Activated naive CD8-positive, alpha-beta T cell treated with anti-CD3 and anti-CD28 coated beads for 36 hours (primary cell): Measurements from ENCODE around the gene SRSF7. TPM values are rescaled to one million over a fixed set of nuclear protein-coding genes. Genes with fewer than 3 reads are reported as not detected.
"Not testable (repeated sequence)": the region's sequence is repeated elsewhere in the genome, so short reads cannot be mapped to it uniquely, and the experiment has no call there.

Experiments used
- DNase-seq: peaks from one replicate; pipeline ENCODE4 v3.0.0; 2021
- H3K27ac Mint-ChIP-seq: one replicate; pipeline ENCODE4 v1.8.0; 2022; ENCODE audit warnings: mild to moderate bottlenecking, moderate library complexity, mixed read lengths
- H3K27me3 Mint-ChIP-seq: one replicate; pipeline ENCODE4 v1.8.0; 2022; ENCODE audit warnings: mild to moderate bottlenecking, mixed read lengths
- H3K36me3 Mint-ChIP-seq: one replicate; pipeline ENCODE4 v1.8.0; 2021; ENCODE audit warnings: mild to moderate bottlenecking, mixed read lengths
- H3K4me1 Mint-ChIP-seq: one replicate; pipeline ENCODE4 v1.8.0; 2021; ENCODE audit warnings: mixed read lengths
- H3K4me3 Mint-ChIP-seq: one replicate; pipeline ENCODE4 v1.8.0; 2022; ENCODE audit warnings: mild to moderate bottlenecking, moderate library complexity, mixed read lengths
- H3K9me3 Mint-ChIP-seq: one replicate; pipeline ENCODE4 v1.8.0; 2022; ENCODE audit warnings: mixed read lengths
- total RNA-seq, 2 experiments: library from RNA; stranded (reverse); gene quantifications; one replicate each; pipeline ENCODE4 v1.2.3, GENCODE V29; 2021

SRSF7 gene
- total RNA-seq, 2 experiments from 2014 or later: 381 to 392 TPM

- peak overlapping the region; percentile 64 for H3K4me3 Mint-ChIP-seq
- DNase-seq: no peak
- H3K27ac Mint-ChIP-seq: peak overlapping the region; percentile 90
- peaks cover 42% of the 10 kb centered on the region for H3K4me1 Mint-ChIP-seq
- H3K9me3 Mint-ChIP-seq: peaks cover 2% of the 10 kb centered on the region
- peaks cover 40% of the 10 kb centered on the region for H3K36me3 Mint-ChIP-seq
- no peaks in the 10 kb centered on the region for H3K27me3 Mint-ChIP-seq
Measured at GRCh38 chr2:38708900-38709566, 42.1 kb downstream of the SRSF7 start.

- not testable (repeated sequence) for H3K9me3 Mint-ChIP-seq, DNase-seq, H3K27me3 Mint-ChIP-seq
- H3K36me3 Mint-ChIP-seq: peaks cover 36% of the 10 kb centered on the region
- peak overlapping the region; percentile 90 for H3K27ac Mint-ChIP-seq
- peak overlapping the region; percentile 64 for H3K4me3 Mint-ChIP-seq
- H3K4me1 Mint-ChIP-seq: peaks cover 40% of the 10 kb centered on the region
Measured at GRCh38 chr2:38708491-38708890, 42.7 kb downstream of the SRSF7 start.

- Mint-ChIP-seq H3K4me1 (peaks cover 44% of the 10 kb centered on the region), H3K27me3 (no peaks in the 10 kb centered on the region), H3K36me3 (peaks cover 33% of the 10 kb centered on the region), H3K4me3 (no peak overlapping the region), H3K9me3 (peaks cover 3% of the 10 kb centered on the region), H3K27ac (peak overlapping the region; percentile 11)
- DNase-seq: no peak
Measured at GRCh38 chr2:38706846-38707345, 44.3 kb downstream of the SRSF7 start.

DNA sequence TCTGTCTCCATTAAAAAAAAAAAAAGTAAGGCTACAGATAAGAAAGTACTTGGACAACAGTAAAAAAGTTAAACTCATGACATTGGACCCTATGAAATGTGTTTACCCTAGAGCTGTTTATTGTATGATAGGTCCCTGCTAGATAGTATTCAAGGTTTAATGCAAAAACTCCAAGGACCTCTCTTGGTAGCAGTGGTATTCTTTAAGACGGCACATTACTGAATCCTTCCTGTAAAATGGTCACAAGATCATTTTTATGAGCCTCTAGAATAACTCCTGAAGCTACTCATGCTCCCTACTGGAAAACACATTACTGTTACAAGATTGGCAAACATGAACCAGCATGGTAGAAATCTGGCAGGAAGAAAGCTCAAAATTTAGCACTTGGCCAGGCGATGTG is 46.5 kb downstream of the SRSF7 start:
- Mint-ChIP-seq H3K27me3 (no peaks in the 10 kb centered on the region), H3K4me1 (peaks cover 53% of the 10 kb centered on the region), H3K36me3 (peaks cover 42% of the 10 kb centered on the region), H3K27ac (no peak overlapping the region), H3K4me3 (no peak overlapping the region), H3K9me3 (peaks cover 6% of the 10 kb centered on the region)
- no peak for DNase-seq

DNA sequence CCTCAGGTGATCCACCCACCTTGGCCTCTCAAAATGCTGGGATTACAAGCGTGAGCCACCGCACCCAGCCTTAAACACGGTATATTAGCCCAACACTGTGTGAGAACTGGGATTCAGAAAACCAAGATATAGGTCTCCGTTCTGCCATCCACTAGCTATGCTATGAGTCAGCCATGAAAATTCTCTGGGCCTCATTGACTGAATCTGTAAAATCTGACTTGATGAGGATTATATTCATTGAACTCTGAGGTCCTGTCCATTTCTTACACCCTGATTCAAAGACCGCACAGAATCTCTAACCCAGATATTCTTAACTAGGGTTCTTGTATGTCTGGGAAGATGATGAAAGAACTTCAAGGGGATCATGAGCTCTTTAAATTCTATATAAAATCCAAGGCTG is 47.8 kb downstream of the SRSF7 start:
- not testable (repeated sequence) for H3K27me3 Mint-ChIP-seq, H3K27ac Mint-ChIP-seq, H3K9me3 Mint-ChIP-seq, H3K4me3 Mint-ChIP-seq, DNase-seq
- H3K4me1 Mint-ChIP-seq: peaks cover 41% of the 10 kb centered on the region
- peaks cover 46% of the 10 kb centered on the region for H3K36me3 Mint-ChIP-seq

DNA sequence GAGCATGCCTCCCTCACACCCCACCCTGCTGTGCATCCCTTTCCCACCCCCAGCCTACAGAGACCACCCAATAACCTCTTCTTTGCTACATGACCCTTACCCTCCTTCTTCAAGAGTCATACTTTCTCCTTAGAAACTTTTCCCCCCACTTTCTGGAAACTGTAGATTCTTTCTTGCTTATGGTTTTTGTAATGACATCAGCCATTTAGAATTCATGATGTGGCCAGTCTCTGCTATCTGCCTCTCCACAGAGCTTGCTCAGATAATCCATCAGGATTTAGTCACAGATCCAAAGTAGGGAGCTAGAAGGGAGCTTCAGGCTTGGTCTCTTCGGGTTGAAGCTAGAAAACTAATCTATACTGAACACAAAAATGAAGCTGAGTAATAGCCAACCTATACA is 48.7 kb downstream of the SRSF7 start:
- Mint-ChIP-seq H3K4me1 (peaks cover 42% of the 10 kb centered on the region), H3K27ac (peak overlapping the region; percentile 9), H3K27me3 (no peaks in the 10 kb centered on the region), H3K36me3 (peaks cover 47% of the 10 kb centered on the region), H3K4me3 (no peak overlapping the region), H3K9me3 (peaks cover 6% of the 10 kb centered on the region)
- DNase-seq: no peak

- H3K9me3 Mint-ChIP-seq: peaks cover 6% of the 10 kb centered on the region
- DNase-seq: no peak
- no peak overlapping the region for H3K27ac Mint-ChIP-seq
- peaks cover 38% of the 10 kb centered on the region for H3K4me1 Mint-ChIP-seq
- no peaks in the 10 kb centered on the region for H3K27me3 Mint-ChIP-seq
- no peak overlapping the region for H3K4me3 Mint-ChIP-seq
- H3K36me3 Mint-ChIP-seq: peaks cover 45% of the 10 kb centered on the region
Measured at GRCh38 chr2:38701542-38701941, 49.6 kb downstream of the SRSF7 start.

- peaks cover 6% of the 10 kb centered on the region for H3K9me3 Mint-ChIP-seq
Measured at GRCh38 chr2:38700881-38701458, 50.2 kb downstream of the SRSF7 start.

GRCh38 chr2:38700113-38700785 is 50.9 kb downstream of the SRSF7 start:
- Mint-ChIP-seq H3K36me3 (peaks cover 48% of the 10 kb centered on the region), H3K4me3 (no peak overlapping the region), H3K4me1 (peaks cover 34% of the 10 kb centered on the region), H3K27me3 (no peaks in the 10 kb centered on the region), H3K9me3 (peaks cover 6% of the 10 kb centered on the region), H3K27ac (peak overlapping the region; percentile 71)
- no peak for DNase-seq

More at GRCh38 chr2:38700881-38701458, 50.2 kb downstream of the SRSF7 start:
- H3K4me3 Mint-ChIP-seq: peak overlapping the region; percentile 33
- H3K36me3 Mint-ChIP-seq: peaks cover 48% of the 10 kb centered on the region
- H3K4me1 Mint-ChIP-seq: peaks cover 36% of the 10 kb centered on the region
- H3K27ac Mint-ChIP-seq: peak overlapping the region; percentile 71
- DNase-seq: no peak
- H3K27me3 Mint-ChIP-seq: no peaks in the 10 kb centered on the region

- Mint-ChIP-seq H3K27ac (no peak overlapping the region), H3K27me3 (no peaks in the 10 kb centered on the region), H3K4me3 (no peak overlapping the region)
Measured at GRCh38 chr2:38698467-38699003, 52.6 kb downstream of the SRSF7 start.

GRCh38 chr2:38697116-38697840 is 53.9 kb downstream of the SRSF7 start:
- Mint-ChIP-seq H3K4me3 (no peak overlapping the region), H3K36me3 (peaks cover 58% of the 10 kb centered on the region), H3K27me3 (no peaks in the 10 kb centered on the region), H3K27ac (peak overlapping the region; percentile 25), H3K9me3 (peaks cover 6% of the 10 kb centered on the region), H3K4me1 (peaks cover 31% of the 10 kb centered on the region)
- no peak for DNase-seq

More at GRCh38 chr2:38698467-38699003, 52.6 kb downstream of the SRSF7 start:
- H3K9me3 Mint-ChIP-seq: peaks cover 6% of the 10 kb centered on the region
- peaks cover 56% of the 10 kb centered on the region for H3K36me3 Mint-ChIP-seq
- no peak for DNase-seq
- peaks cover 34% of the 10 kb centered on the region for H3K4me1 Mint-ChIP-seq

Other genes with a start within 250 kb of the SRSF7 start
- 10 to 100 TPM; 50.6 to 52.2 TPM for gene HNRNPLL, start 148.4 kb downstream of the SRSF7 start, total RNA-seq
- 10 to 100 TPM; 42.0 to 42.2 TPM for gene GALM, start 85.2 kb downstream of the SRSF7 start, total RNA-seq
- gene GEMIN6, start 26.8 kb upstream of the SRSF7 start, total RNA-seq: 10 to 100 TPM; 38.6 to 43.3 TPM
- 10 to 100 TPM; 18.1 to 22.1 TPM for gene DHX57, start 124.6 kb upstream of the SRSF7 start, total RNA-seq
- gene MORN2, start 124.6 kb upstream of the SRSF7 start, total RNA-seq: 1 to 10 TPM; 8.4 to 9.8 TPM
- under 1 TPM; 0.10 to 0.47 TPM for gene ARHGEF33, start 138.5 kb upstream of the SRSF7 start, total RNA-seq